Stimulated activated CD4-positive, alpha-beta T cell treated with anti-CD3 and anti-CD28 coated beads, Interleukin-1b, Interleukin-23, amount 100 ng/mL, for 4 hours (primary cell): ENCODE measurements around the gene ZSCAN2.
"Not testable (repeated sequence)": the region's sequence is repeated elsewhere in the genome, so short reads cannot be mapped to it uniquely, and the experiment has no call there.

Experiments used
- DNase-seq, 2 donors: peaks; one replicate each; pipeline ENCODE4 v3.0.0-alpha.2; 2020; ENCODE audit warnings: low read depth in 2 of 2

The ZSCAN2 gene

GRCh38 chr15:84600687-84601554 is at the start of gene ZSCAN2:
Gene ZSCAN2 (plus strand): TSS chr15:84601009. CDS start chr15:84603928, 2,919 bp downstream.
- DNase-seq, result peak; percentile 87 to 88

GRCh38 chr15:84551624-84552023 is 49.2 kb upstream of the ZSCAN2 start:
- DNase-seq, result not testable (repeated sequence)

GRCh38 chr15:84552896-84553295 is 47.9 kb upstream of the ZSCAN2 start:
- no peak for DNase-seq

- DNase-seq, result not testable (repeated sequence)
These were observed 44.1 kb upstream of the ZSCAN2 start for GRCh38 chr15:84556690-84557089.

- DNase-seq, result not testable (repeated sequence)
These were observed 32.8 kb upstream of the ZSCAN2 start for GRCh38 chr15:84568021-84568420.

- DNase-seq, result peak; percentile 21 to 40
These were observed 30.6 kb upstream of the ZSCAN2 start for GRCh38 chr15:84570164-84570735.

GRCh38 chr15:84572231-84572630 is 28.6 kb upstream of the ZSCAN2 start:
- DNase-seq, result no peak

- DNase-seq, result no peak
These were observed 25.3 kb upstream of the ZSCAN2 start for GRCh38 chr15:84575493-84575892.

- not testable (repeated sequence) for DNase-seq
These were observed 22.9 kb upstream of the ZSCAN2 start for GRCh38 chr15:84577891-84578290.

GRCh38 chr15:84579261-84579721 is 21.5 kb upstream of the ZSCAN2 start:
- not testable (repeated sequence) for DNase-seq

GRCh38 chr15:84581676-84582428 is 19.0 kb upstream of the ZSCAN2 start:
- DNase-seq, result not testable (repeated sequence)

GRCh38 chr15:84582583-84583157 is 18.1 kb upstream of the ZSCAN2 start:
- DNase-seq, result no peak

GRCh38 chr15:84583921-84584320 is 16.9 kb upstream of the ZSCAN2 start:
- not testable (repeated sequence) for DNase-seq

GRCh38 chr15:84586696-84587095 is 14.1 kb upstream of the ZSCAN2 start:
- no peak for DNase-seq

- peak; percentile 73 to 80 for DNase-seq
These were observed 12.5 kb upstream of the ZSCAN2 start for GRCh38 chr15:84588053-84588874.

GRCh38 chr15:84590406-84590805 is 10.4 kb upstream of the ZSCAN2 start:
- DNase-seq, result no peak

- no peak for DNase-seq
These were observed 9.0 kb upstream of the ZSCAN2 start for GRCh38 chr15:84591815-84592214.

GRCh38 chr15:84594617-84595290 is 6.1 kb upstream of the ZSCAN2 start:
- DNase-seq, result no peak

GRCh38 chr15:84595660-84596059 is 5.1 kb upstream of the ZSCAN2 start:
- no peak for DNase-seq

- no peak for DNase-seq
These were observed 3.5 kb upstream of the ZSCAN2 start for GRCh38 chr15:84597296-84597695.
